DOHH2 (cell line): ENCODE results near the gene CNGA4.
"Not testable (repeated sequence)": the region's sequence is repeated elsewhere in the genome, so short reads cannot be mapped to it uniquely, and the experiment has no call there.

Experiments used
- H3F3A ChIP-seq: fragments of 200-600 bp; sonication (generic), shearing (Covaris generic); 2 replicates; pipeline ENCODE4 v1.6.0; 2016; ENCODE audit warnings: antibody characterized with exemption, mild to moderate bottlenecking; ENCODE audit not compliant: control insufficient read depth, insufficient read depth
- H3K27ac ChIP-seq: fragments of 200-600 bp; sonication (generic); 2 replicates; pipeline ENCODE4 v1.5.1; 2014; ENCODE audit warnings: low read depth, mild to moderate bottlenecking, low read length, moderate library complexity
- H3K27me3 ChIP-seq: fragments of 200-600 bp; sonication (generic); 2 replicates; pipeline ENCODE4 v1.6.1; 2014; ENCODE audit warnings: mild to moderate bottlenecking, low read length, mixed read lengths; ENCODE audit not compliant: control insufficient read depth
- H3K36me3 ChIP-seq: fragments of 200-600 bp; sonication (generic); 2 replicates; pipeline ENCODE4 v1.6.1; 2014; ENCODE audit warnings: mild to moderate bottlenecking, low read length, moderate library complexity, mixed read lengths; ENCODE audit not compliant: control insufficient read depth
- H3K4me1 ChIP-seq: fragments of 200-600 bp; sonication (generic); 2 replicates; pipeline ENCODE4 v1.6.1; 2014; ENCODE audit warnings: mild to moderate bottlenecking, low read length, mixed read lengths; ENCODE audit not compliant: control insufficient read depth
- H3K4me2 ChIP-seq: fragments of 200-600 bp; sonication (generic); 2 replicates; pipeline ENCODE4 v1.6.0; 2014; ENCODE audit warnings: mild to moderate bottlenecking, low read length, moderate library complexity
- H3K4me3 ChIP-seq: fragments of 200-600 bp; sonication (generic); 2 replicates; pipeline ENCODE4 v1.5.1; 2014; ENCODE audit warnings: mild to moderate bottlenecking, low read length, mixed read lengths
- H3K79me2 ChIP-seq: fragments of 200-600 bp; sonication (generic); 2 replicates; pipeline ENCODE4 v1.6.1; 2014; ENCODE audit warnings: mild to moderate bottlenecking, low read length, mixed read lengths; ENCODE audit not compliant: control insufficient read depth
- H3K9me2 ChIP-seq: fragments of 200-600 bp; sonication (generic); replicated peaks from 2 replicates; pipeline ENCODE4 v1.6.1; 2014; ENCODE audit warnings: mild to moderate bottlenecking, low read length, mixed read lengths; ENCODE audit not compliant: control insufficient read depth
- H3K9me3 ChIP-seq: fragments of 200-600 bp; sonication (generic); 2 replicates; pipeline ENCODE4 v1.6.1; 2014; ENCODE audit warnings: antibody characterized with exemption, low read length, mixed read lengths; ENCODE audit not compliant: control insufficient read depth, insufficient read depth
- H4K20me1 ChIP-seq: fragments of 200-600 bp; sonication (generic); 2 replicates; pipeline ENCODE4 v1.6.0; 2014; ENCODE audit warnings: low read depth, mild to moderate bottlenecking, antibody characterized with exemption, low read length, moderate library complexity; ENCODE audit not compliant: control insufficient read depth, insufficient read depth
- EZH2phosphoT487 ChIP-seq: fragments of 200-600 bp; sonication (generic); IDR thresholded peaks from 2 replicates; pipeline ENCODE4 v1.6.1; 2017; ENCODE audit warnings: borderline replicate concordance, mild to moderate bottlenecking, antibody characterized with exemption, low read length, moderate library complexity, mixed read lengths
- TF ChIP-seq, protein P1 (sequence below): fragments of 200-600 bp; sonication (generic); IDR thresholded peaks from one replicate; pipeline ENCODE4 v1.5.1; 2014; ENCODE audit warnings: antibody characterized with exemption, mild to moderate bottlenecking, low read depth, low read length; ENCODE audit not compliant: poor library complexity, severe bottlenecking

CNGA4 gene

DNA sequence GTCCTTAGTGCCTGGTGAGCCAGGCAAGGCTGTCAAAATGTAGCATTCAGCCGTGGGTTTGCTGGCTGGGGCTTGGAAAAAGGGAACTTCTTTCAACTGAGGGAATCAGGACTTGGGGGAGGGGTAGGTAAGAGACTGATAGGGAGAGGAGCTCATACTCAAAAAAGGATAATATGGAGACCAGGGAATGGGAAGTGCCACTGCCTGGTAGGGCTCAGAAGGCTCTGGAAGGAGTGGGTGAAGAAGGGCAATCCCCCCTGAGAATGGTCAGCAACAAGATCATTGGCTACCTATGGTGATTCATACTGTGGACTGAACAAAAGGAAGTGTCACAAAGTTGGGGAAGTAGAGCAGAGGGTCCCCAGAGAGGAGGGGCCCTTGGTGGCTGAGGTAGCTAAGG lies 1.9 kb downstream of the CNGA4 start:
- H3K4me3 ChIP-seq, result no peak overlapping the region
- no peaks in the 10 kb centered on the region for H4K20me1 ChIP-seq
- H3K27me3 ChIP-seq, result no peaks in the 10 kb centered on the region
- H3K79me2 ChIP-seq, result no peaks in the 10 kb centered on the region
- no peak for TF ChIP-seq EZH2phosphoT487
- TF ChIP-seq, protein P1, sequence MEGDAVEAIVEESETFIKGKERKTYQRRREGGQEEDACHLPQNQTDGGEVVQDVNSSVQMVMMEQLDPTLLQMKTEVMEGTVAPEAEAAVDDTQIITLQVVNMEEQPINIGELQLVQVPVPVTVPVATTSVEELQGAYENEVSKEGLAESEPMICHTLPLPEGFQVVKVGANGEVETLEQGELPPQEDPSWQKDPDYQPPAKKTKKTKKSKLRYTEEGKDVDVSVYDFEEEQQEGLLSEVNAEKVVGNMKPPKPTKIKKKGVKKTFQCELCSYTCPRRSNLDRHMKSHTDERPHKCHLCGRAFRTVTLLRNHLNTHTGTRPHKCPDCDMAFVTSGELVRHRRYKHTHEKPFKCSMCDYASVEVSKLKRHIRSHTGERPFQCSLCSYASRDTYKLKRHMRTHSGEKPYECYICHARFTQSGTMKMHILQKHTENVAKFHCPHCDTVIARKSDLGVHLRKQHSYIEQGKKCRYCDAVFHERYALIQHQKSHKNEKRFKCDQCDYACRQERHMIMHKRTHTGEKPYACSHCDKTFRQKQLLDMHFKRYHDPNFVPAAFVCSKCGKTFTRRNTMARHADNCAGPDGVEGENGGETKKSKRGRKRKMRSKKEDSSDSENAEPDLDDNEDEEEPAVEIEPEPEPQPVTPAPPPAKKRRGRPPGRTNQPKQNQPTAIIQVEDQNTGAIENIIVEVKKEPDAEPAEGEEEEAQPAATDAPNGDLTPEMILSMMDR, result no peak
- H3K27ac ChIP-seq, result no peak overlapping the region
- H3K4me1 ChIP-seq, result peaks cover 9% of the 10 kb centered on the region
- no peaks in the 10 kb centered on the region for H3K9me3 ChIP-seq
- H3F3A ChIP-seq, result no peaks in the 10 kb centered on the region
- no peak overlapping the region for H3K4me2 ChIP-seq
- no peaks in the 10 kb centered on the region for H3K9me2 ChIP-seq
- no peaks in the 10 kb centered on the region for H3K36me3 ChIP-seq

DNA sequence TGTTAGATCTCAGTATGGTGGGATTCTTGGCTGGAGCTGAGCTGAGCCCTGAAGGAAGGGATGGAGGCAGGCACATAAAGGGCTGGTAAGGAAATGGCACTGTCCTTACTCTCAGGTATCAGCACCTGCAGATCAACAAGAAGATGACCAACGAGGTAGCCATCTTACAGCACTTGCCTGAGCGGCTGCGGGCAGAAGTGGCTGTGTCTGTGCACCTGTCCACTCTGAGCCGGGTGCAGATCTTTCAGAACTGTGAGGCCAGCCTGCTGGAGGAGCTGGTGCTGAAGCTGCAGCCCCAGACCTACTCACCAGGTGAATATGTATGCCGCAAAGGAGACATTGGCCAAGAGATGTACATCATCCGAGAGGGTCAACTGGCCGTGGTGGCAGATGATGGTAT lies 2.4 kb downstream of the CNGA4 start:
- Histone ChIP-seq H3K27ac (no peak overlapping the region), H3K4me1 (peaks cover 9% of the 10 kb centered on the region), H3K4me3 (no peak overlapping the region), H3K4me2 (no peak overlapping the region), H3F3A (no peaks in the 10 kb centered on the region), H3K9me2 (no peaks in the 10 kb centered on the region), H4K20me1 (no peaks in the 10 kb centered on the region), H3K9me3 (no peaks in the 10 kb centered on the region), H3K36me3 (no peaks in the 10 kb centered on the region), H3K79me2 (no peaks in the 10 kb centered on the region), H3K27me3 (no peaks in the 10 kb centered on the region)
- no peak for TF ChIP-seq EZH2phosphoT487
- TF ChIP-seq, protein P1, result no peak

DNA sequence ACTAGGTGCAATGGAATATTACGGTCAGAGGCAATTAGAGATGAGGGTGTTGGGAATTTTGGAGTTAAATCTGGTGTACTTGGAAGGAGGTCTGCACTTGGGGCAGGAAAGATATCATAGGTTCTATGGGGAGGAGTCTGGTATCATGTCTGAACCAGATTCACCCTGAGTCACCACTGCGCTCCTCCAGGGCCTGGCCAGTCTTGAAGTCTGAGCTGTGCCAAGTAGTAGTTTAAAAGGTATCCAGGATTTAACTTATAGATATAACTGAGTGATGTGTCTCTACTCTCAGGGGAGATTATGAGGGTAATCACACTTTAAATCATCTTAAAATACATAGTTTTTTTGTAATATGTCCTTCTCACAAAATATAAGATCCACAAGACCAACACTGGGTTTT lies 6.6 kb downstream of the CNGA4 start:
- Histone ChIP-seq H3K9me3 (no peaks in the 10 kb centered on the region), H3K27me3 (peaks cover 3% of the 10 kb centered on the region; the same call in 1 of the 2 replicates), H3K4me3 (no peak overlapping the region), H3F3A (no peaks in the 10 kb centered on the region), H3K79me2 (no peaks in the 10 kb centered on the region), H3K4me1 (no peaks in the 10 kb centered on the region), H3K36me3 (no peaks in the 10 kb centered on the region), H4K20me1 (no peaks in the 10 kb centered on the region), H3K4me2 (no peak overlapping the region), H3K27ac (no peak overlapping the region), H3K9me2 (no peaks in the 10 kb centered on the region)
- TF ChIP-seq EZH2phosphoT487, result no peak
- TF ChIP-seq, protein P1, result no peak

DNA sequence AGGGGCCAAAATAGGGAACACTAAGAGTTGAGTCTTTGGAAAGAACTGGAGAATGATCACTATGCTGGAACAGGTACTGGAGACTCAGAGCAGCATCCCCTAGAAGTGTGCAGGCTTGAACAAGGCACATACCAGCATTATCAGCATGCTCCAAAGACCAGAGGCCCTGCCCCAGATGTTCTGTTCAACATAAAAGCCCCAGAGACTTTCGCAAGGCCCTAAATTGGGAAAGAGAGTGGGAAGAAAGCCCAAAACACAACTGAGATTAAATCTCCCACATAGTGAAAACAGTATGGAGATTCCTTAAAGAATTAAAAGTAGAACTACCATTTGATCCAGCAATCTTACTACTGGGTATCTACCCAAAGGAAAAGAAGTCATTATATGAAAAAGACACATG lies 9.4 kb downstream of the CNGA4 start:
- Histone ChIP-seq H3K9me3 (no peaks in the 10 kb centered on the region), H3K27me3 (peaks cover 3% of the 10 kb centered on the region; the same call in 1 of the 2 replicates), H3F3A (no peaks in the 10 kb centered on the region), H3K36me3 (no peaks in the 10 kb centered on the region), H3K4me1 (no peaks in the 10 kb centered on the region), H3K4me3 (no peak overlapping the region), H3K27ac (no peak overlapping the region), H3K79me2 (no peaks in the 10 kb centered on the region), H3K4me2 (no peak overlapping the region), H3K9me2 (no peaks in the 10 kb centered on the region), H4K20me1 (no peaks in the 10 kb centered on the region)
- no peak for TF ChIP-seq EZH2phosphoT487
- TF ChIP-seq, protein P1, result no peak

DNA sequence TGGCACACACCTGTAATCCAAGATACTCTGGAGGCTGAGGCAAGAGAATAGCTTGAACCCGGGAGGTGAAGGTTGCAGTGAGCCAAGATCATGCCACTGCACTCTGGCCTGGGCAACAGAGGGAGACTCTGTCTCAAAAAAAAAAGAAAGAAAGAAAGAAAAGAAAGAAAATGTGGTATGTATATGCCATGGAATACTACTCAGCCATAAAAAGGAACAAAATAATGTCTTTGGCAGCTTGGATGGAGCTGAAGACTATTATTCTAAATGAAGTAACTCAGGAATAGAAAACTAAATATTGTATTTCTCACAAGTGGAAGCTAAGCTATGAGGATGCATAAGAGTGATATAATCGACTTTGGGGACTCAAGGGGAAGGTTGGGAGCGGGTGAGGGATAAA lies 10.0 kb downstream of the CNGA4 start:
- not testable (repeated sequence) for H3K79me2 ChIP-seq

More for the DNA sequence above, 10.0 kb downstream of the CNGA4 start:
- H3F3A ChIP-seq, H3K4me3 ChIP-seq, H4K20me1 ChIP-seq, H3K27me3 ChIP-seq, H3K4me1 ChIP-seq, H3K4me2 ChIP-seq, H3K9me3 ChIP-seq, H3K27ac ChIP-seq, H3K9me2 ChIP-seq, H3K36me3 ChIP-seq: not testable (repeated sequence)
